ENCODE results near the gene FBLN5. TPM values are rescaled to one million over a fixed set of nuclear protein-coding genes. Genes with fewer than 3 reads are reported as not detected.
A peak's percentile ranks its signal among the peaks of the same experiment; 100 is the strongest.

FBLN5 gene
- total and polyA plus RNA-seq, 9 of the 15 experiments (the other 6 are each of a cell fraction or from before 2014, with no cell fraction given) = 0.11 to 0.22 TPM; not detected in 7

GRCh38 chr14:91975763-91976162, 28.3 kb upstream of the FBLN5 start:
- Histone ChIP-seq H3K4me2 (ENCODE audit: insufficient read depth, low read length) (no peak overlapping the region), H3K27ac (ENCODE audit: extremely low read depth, low read depth, low read length) (no peak overlapping the region), H3K9me1 (ENCODE audit: control insufficient read depth, insufficient read depth, low read length) (no peaks in the 10 kb centered on the region), H3K4me3 (no peak overlapping the region), H3K4me1 (replicated peaks in 1 of 2; ENCODE audit: control insufficient read depth in 2 of 2, insufficient read depth in 2 of 2, low read length in 2 of 2) (no peaks in the 10 kb centered on the region), H3K36me3 (ENCODE audit: control insufficient read depth, insufficient read depth, low read length) (peaks cover 30% of the 10 kb centered on the region; the same call in 2 of the 3 replicates), H2AFZ (ENCODE audit: low read depth, low read length) (no peak overlapping the region), H3K79me2 (ENCODE audit: control insufficient read depth, insufficient read depth, low read length) (no peaks in the 10 kb centered on the region), H3K27me3 (ENCODE audit: control insufficient read depth in 2 of 2, insufficient read depth in 2 of 2, low read length in 2 of 2) (no peaks in the 10 kb centered on the region), H3K9ac (ENCODE audit: insufficient read depth in 1 of 2, low read depth in 2 of 2, low read length in 2 of 2) (no peak overlapping the region), H4K20me1 (replicated peaks; ENCODE audit: control insufficient read depth, insufficient read depth, low read length) (no peaks in the 10 kb centered on the region), H3K9me3 (replicated peaks; ENCODE audit: control insufficient read depth, insufficient read depth, low read depth, low read length) (no peaks in the 10 kb centered on the region)
- TF ChIP-seq PTTG1 (tag; IDR thresholded peaks at IDR 0.05; ENCODE audit: low read depth) (no peak), ZFP1 (CRISPR knock-in tag; IDR thresholded peaks at IDR 0.05) (no peak), KLF10 (CRISPR knock-in tag; IDR thresholded peaks at IDR 0.05) (no peak), C11orf30 (IDR thresholded peaks at IDR 0.05; ENCODE audit: low read depth) (peak; percentile 30; the same call in 1 of the 2 replicates), POLR2A (conservative IDR thresholded peaks at IDR 0.05) (no peak), KAT2B (IDR thresholded peaks at IDR 0.05; ENCODE audit: low read depth, low read length) (no peak), MAFF (IDR thresholded peaks at IDR 0.05; ENCODE audit: low read length) (peak; percentile 34), ZNF316 (IDR thresholded peaks at IDR 0.05) (peak; percentile 57), SMARCA5 (IDR thresholded peaks at IDR 0.05) (no peak), TFE3 (CRISPR knock-in tag; IDR thresholded peaks at IDR 0.05) (no peak), IRF1 (CRISPR knock-in tag; IDR thresholded peaks at IDR 0.05; ENCODE audit: borderline replicate concordance) (no peak)
- intact Hi-C loops (cut with micrococcal nuclease) (no loop called here), in situ Hi-C loops (cut with MboI) (no loop called here)
- FAIRE-seq (no peak), ATAC-seq (no peak), DNase-seq (ENCODE audit: extremely low read depth in 1 of 4, low spot score in 3 of 4) (no peak)
- ChIA-PET CTCF (ENCODE audit: low intra/inter-chr PET ratio) (no interaction called here), POLR2A (no interaction called here)
- BruUV-seq (replicated peaks) = no TSS peak

Measured in K562 (cell line).